A673 (cell line): Measurements from ENCODE around the gene KRT73. TPM values are rescaled to one million over a fixed set of nuclear protein-coding genes. Genes with fewer than 3 reads are reported as not detected.
"Not testable (repeated sequence)": the region's sequence is repeated elsewhere in the genome, so short reads cannot be mapped to it uniquely, and the experiment has no call there.

Source experiments
- BruUV-seq: library from RNA; stranded (reverse); fragments of 400-500 nt; replicated peaks from 2 replicates; lab custom pipeline; 2021; lab: Mats Ljungman, UMichigan
- CTCF ChIA-PET: fragments of 300-600 bp; sonication (Branson Sonifier 250); formaldehyde crosslinking; loops from one replicate; lab custom pipeline; 2022; ENCODE audit warnings: antibody characterized with exemption; lab: Charles Lee
- POLR2A ChIA-PET: fragments of 300-600 bp; sonication (Branson Sonifier 250); formaldehyde crosslinking; loops from one replicate; lab custom pipeline; 2022; ENCODE audit warnings: antibody characterized with exemption; ENCODE audit not compliant: low non-redundant PET; lab: Charles Lee
- DNase-seq: peaks from one replicate; pipeline ENCODE4 v3.0.0-alpha.2; 2015; ENCODE audit warnings: low spot score
- H3K27ac ChIP-seq: fragments of 200-600 bp; sonication (generic); 2 replicates; pipeline ENCODE4 v1.5.1; 2016; ENCODE audit warnings: mixed run types, low read depth, mild to moderate bottlenecking, mixed read lengths, antibody characterized with exemption, low read length; ENCODE audit not compliant: poor library complexity, severe bottlenecking
- H3K27me3 ChIP-seq: fragments of 200-600 bp; sonication (generic); replicated peaks from 2 replicates; pipeline ENCODE4 v1.6.1; 2017; ENCODE audit warnings: mixed run types, low read depth, mild to moderate bottlenecking, mixed read lengths, antibody characterized with exemption, low read length; ENCODE audit not compliant: insufficient read depth, poor library complexity
- H3K36me3 ChIP-seq: fragments of 200-600 bp; sonication (generic); 2 replicates; pipeline ENCODE4 v1.6.1; 2016; ENCODE audit warnings: mixed run types, mild to moderate bottlenecking, mixed read lengths, antibody characterized with exemption, low read length; ENCODE audit not compliant: insufficient read depth, poor library complexity, severe bottlenecking
- H3K4me1 ChIP-seq: fragments of 200-600 bp; sonication (generic); 2 replicates; pipeline ENCODE4 v1.6.1; 2017; ENCODE audit warnings: mixed run types, mild to moderate bottlenecking, mixed read lengths, antibody characterized with exemption, low read length; ENCODE audit not compliant: insufficient read depth, poor library complexity, severe bottlenecking
- H3K4me3 ChIP-seq: fragments of 200-600 bp; sonication (generic); 2 replicates; pipeline ENCODE4 v1.5.1; 2016; ENCODE audit warnings: low read depth, mixed run types, mild to moderate bottlenecking, mixed read lengths, low read length; ENCODE audit not compliant: poor library complexity, severe bottlenecking
- H3K9me3 ChIP-seq: fragments of 200-600 bp; sonication (generic); 2 replicates; pipeline ENCODE4 v1.6.1; 2016; ENCODE audit warnings: mixed run types, low read depth, mild to moderate bottlenecking, mixed read lengths, antibody characterized with exemption, low read length; ENCODE audit not compliant: poor library complexity, severe bottlenecking
- EZH2 ChIP-seq: fragments of 200-600 bp; sonication (generic); IDR thresholded peaks from 2 replicates; pipeline ENCODE4 v1.6.1; 2017; ENCODE audit warnings: borderline replicate concordance, low read depth, mild to moderate bottlenecking, mixed read lengths, antibody characterized with exemption, low read length; ENCODE audit not compliant: poor library complexity, severe bottlenecking
- intact Hi-C: fragments of 100-400 bp; cut with micrococcal nuclease; formaldehyde crosslinking; loops from one replicate; pipeline ENCODE4 v1.10.0; 2022; ENCODE audit not compliant: unreplicated experiment
- total RNA-seq: library from RNA; stranded (reverse); gene quantifications from 2 replicates; pipeline ENCODE4 v1.2.3, GENCODE V29; 2021
- TF ChIP-seq, protein P1 (sequence below): fragments of 300-800, 200-600 bp; sonication (generic); conservative IDR thresholded peaks from 2 replicates; pipeline ENCODE4 v1.5.1; 2017; ENCODE audit warnings: low read depth, mild to moderate bottlenecking, antibody characterized with exemption, low read length, moderate library complexity, mixed read lengths

The KRT73 gene
- total RNA-seq, 1 experiment from 2014 or later, result not detected

DNA sequence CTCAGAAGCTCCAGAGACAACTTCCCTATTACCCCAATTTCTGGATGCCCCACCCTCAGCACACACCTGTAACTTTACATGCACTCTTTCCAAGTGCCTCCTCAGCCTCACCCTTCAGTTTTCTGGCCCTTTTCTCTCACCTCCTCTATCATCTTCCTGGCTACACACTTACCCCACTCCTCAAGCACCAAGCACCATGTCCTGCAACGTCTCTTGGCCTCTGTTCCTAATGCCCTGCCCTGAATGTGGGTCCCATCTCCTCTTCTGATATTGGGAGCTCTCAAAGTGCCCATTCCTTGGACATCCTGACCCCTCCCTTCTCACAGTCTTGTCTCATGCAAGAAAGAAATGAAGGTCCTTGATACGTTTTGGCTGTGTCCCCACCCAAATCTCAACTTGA, 18.3 kb downstream of the KRT73 start:
- Histone ChIP-seq H3K9me3 (no peaks in the 10 kb centered on the region), H3K27me3 (peaks cover 36% of the 10 kb centered on the region), H3K4me3 (no peak overlapping the region), H3K27ac (no peak overlapping the region), H3K36me3 (no peaks in the 10 kb centered on the region), H3K4me1 (no peaks in the 10 kb centered on the region)
- ChIA-PET CTCF (no interaction called here), POLR2A (interaction anchor here (0.5 kb wide), 1 partner anchor 95 kb away, joined by 4 read pairs; no protein-coding TSS in a partner anchor)
- DNase-seq, result no peak
- no TSS peak for BruUV-seq
- TF ChIP-seq, protein P1, sequence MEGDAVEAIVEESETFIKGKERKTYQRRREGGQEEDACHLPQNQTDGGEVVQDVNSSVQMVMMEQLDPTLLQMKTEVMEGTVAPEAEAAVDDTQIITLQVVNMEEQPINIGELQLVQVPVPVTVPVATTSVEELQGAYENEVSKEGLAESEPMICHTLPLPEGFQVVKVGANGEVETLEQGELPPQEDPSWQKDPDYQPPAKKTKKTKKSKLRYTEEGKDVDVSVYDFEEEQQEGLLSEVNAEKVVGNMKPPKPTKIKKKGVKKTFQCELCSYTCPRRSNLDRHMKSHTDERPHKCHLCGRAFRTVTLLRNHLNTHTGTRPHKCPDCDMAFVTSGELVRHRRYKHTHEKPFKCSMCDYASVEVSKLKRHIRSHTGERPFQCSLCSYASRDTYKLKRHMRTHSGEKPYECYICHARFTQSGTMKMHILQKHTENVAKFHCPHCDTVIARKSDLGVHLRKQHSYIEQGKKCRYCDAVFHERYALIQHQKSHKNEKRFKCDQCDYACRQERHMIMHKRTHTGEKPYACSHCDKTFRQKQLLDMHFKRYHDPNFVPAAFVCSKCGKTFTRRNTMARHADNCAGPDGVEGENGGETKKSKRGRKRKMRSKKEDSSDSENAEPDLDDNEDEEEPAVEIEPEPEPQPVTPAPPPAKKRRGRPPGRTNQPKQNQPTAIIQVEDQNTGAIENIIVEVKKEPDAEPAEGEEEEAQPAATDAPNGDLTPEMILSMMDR, result no peak
- TF ChIP-seq EZH2, result no peak
- intact Hi-C loops, result no loop called here

DNA sequence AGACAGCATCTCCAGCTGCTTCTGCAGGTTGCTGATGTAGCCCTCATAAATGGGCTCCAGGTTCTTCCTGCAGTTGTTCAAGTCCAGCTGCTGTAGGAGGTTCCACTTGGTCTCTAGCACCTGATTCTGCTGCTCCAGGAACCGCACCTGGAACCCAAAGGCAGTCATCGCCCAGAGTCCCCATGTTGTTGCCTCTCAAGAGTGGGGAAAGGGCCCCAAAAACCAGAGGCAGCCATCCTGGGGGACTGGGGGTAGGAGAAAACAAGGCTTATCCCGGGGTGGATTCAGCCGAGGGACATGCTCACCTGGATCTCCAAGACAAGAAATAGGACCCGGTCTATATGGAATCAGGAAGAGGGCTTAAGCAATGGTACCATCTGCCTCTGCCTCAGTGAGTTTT, 19.4 kb downstream of the KRT73 start:
- ChIA-PET CTCF (no interaction called here), POLR2A (no interaction called here)
- Histone ChIP-seq H3K4me1 (no peaks in the 10 kb centered on the region), H3K27me3 (peaks cover 36% of the 10 kb centered on the region), H3K36me3 (no peaks in the 10 kb centered on the region), H3K9me3 (no peaks in the 10 kb centered on the region), H3K4me3 (no peak overlapping the region), H3K27ac (no peak overlapping the region)
- no TSS peak for BruUV-seq
- DNase-seq, result no peak
- no peak for TF ChIP-seq EZH2
- TF ChIP-seq, protein P1, result no peak
- intact Hi-C loops, result no loop called here

DNA sequence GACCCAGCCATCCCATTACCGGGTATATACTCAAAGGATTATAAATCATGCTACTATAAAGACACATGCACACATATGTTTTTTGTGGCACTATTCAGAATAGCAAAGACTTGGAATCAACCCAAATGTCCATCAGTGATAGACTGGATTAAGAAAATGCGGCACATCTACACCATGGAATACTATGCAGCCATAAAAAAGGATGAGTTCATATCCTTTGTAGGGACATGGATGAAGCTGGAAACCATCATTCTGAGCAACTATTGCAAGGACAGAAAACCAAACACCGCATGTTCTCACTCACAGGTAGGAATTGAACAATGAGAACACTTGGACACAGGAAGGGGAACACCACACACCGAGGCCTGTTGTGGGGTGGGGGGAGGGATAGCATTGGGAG, 24.1 kb downstream of the KRT73 start:
- intact Hi-C loops, H3K36me3 ChIP-seq, H3K27ac ChIP-seq, H3K9me3 ChIP-seq, POLR2A ChIA-PET, H3K4me1 ChIP-seq, CTCF ChIA-PET, H3K4me3 ChIP-seq, DNase-seq, H3K27me3 ChIP-seq, BruUV-seq: not testable (repeated sequence)

DNA sequence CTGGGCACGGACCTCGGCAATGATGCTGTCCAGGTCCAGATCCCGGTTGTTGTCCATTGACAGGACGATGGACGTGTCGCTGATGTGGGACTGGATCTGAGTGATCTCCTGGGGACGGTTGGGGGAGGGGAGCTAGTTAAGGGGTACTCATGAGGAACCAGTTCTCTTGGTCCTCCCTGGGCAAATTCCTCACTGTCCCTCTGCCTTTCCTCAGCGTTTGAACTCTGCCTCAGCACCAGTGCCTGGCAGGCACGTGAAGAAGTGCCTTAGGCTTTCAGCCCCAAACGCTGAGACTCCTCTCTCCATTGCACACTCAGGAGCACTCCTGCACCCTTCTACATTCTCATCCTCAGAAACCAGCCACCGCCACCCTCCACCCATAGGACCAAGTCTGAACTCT, 26.8 kb downstream of the KRT73 start:
- Histone ChIP-seq H3K4me3 (no peak overlapping the region), H3K4me1 (no peaks in the 10 kb centered on the region), H3K27me3 (no peaks in the 10 kb centered on the region), H3K9me3 (no peaks in the 10 kb centered on the region), H3K27ac (no peak overlapping the region), H3K36me3 (no peaks in the 10 kb centered on the region)
- ChIA-PET CTCF (no interaction called here), POLR2A (no interaction called here)
- TF ChIP-seq, protein P1, result no peak
- TF ChIP-seq EZH2, result no peak
- BruUV-seq, result no TSS peak
- DNase-seq, result no peak
- intact Hi-C loops, result no loop called here
